ENCODE measurements around the gene EFNA3.

EFNA3 gene

GRCh38 chr1:155086128-155086741 lies 7.6 kb downstream of the EFNA3 start:
- H3K4me3 ChIP-seq (ENCODE audit: low read depth, low read length): peak overlapping the region; percentile 53
- DNase-seq: peak; percentile 93
- H3K9me3 ChIP-seq (ENCODE audit: severe bottlenecking): no peaks in the 10 kb centered on the region
- H3K27ac ChIP-seq: no peak overlapping the region
- H3K36me3 ChIP-seq: no peaks in the 10 kb centered on the region
- TF ChIP-seq, protein P1, sequence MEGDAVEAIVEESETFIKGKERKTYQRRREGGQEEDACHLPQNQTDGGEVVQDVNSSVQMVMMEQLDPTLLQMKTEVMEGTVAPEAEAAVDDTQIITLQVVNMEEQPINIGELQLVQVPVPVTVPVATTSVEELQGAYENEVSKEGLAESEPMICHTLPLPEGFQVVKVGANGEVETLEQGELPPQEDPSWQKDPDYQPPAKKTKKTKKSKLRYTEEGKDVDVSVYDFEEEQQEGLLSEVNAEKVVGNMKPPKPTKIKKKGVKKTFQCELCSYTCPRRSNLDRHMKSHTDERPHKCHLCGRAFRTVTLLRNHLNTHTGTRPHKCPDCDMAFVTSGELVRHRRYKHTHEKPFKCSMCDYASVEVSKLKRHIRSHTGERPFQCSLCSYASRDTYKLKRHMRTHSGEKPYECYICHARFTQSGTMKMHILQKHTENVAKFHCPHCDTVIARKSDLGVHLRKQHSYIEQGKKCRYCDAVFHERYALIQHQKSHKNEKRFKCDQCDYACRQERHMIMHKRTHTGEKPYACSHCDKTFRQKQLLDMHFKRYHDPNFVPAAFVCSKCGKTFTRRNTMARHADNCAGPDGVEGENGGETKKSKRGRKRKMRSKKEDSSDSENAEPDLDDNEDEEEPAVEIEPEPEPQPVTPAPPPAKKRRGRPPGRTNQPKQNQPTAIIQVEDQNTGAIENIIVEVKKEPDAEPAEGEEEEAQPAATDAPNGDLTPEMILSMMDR (IDR thresholded peaks at IDR 0.05; ENCODE audit: low read depth, low read length): peak; percentile 100
- peaks cover 14% of the 10 kb centered on the region for H3K27me3 ChIP-seq (ENCODE audit: insufficient read depth, low read depth, severe bottlenecking)

- Histone ChIP-seq H3K9me3 (ENCODE audit: severe bottlenecking) (no peaks in the 10 kb centered on the region), H3K4me3 (ENCODE audit: low read depth, low read length) (no peak overlapping the region), H3K36me3 (no peaks in the 10 kb centered on the region), H3K27me3 (ENCODE audit: insufficient read depth, low read depth, severe bottlenecking) (peaks cover 9% of the 10 kb centered on the region), H3K27ac (no peak overlapping the region)
- TF ChIP-seq, protein P1 (IDR thresholded peaks at IDR 0.05; ENCODE audit: low read depth, low read length): peak; percentile 71
- DNase-seq: peak; percentile 69
Measured at GRCh38 chr1:155086856-155087535, 8.4 kb downstream of the EFNA3 start.

- TF ChIP-seq, protein P1 (IDR thresholded peaks at IDR 0.05; ENCODE audit: low read depth, low read length): peak; percentile 100
- H3K27me3 ChIP-seq (ENCODE audit: insufficient read depth, low read depth, severe bottlenecking): no peaks in the 10 kb centered on the region
- no peak overlapping the region for H3K4me3 ChIP-seq (ENCODE audit: low read depth, low read length)
- DNase-seq: peak; percentile 98
- no peaks in the 10 kb centered on the region for H3K36me3 ChIP-seq
- H3K9me3 ChIP-seq (ENCODE audit: severe bottlenecking): no peaks in the 10 kb centered on the region
- no peak overlapping the region for H3K27ac ChIP-seq
Measured at GRCh38 chr1:155091071-155092051, 12.7 kb downstream of the EFNA3 start.

- no peaks in the 10 kb centered on the region for H3K27me3 ChIP-seq (ENCODE audit: insufficient read depth, low read depth, severe bottlenecking)
- TF ChIP-seq, protein P1 (IDR thresholded peaks at IDR 0.05; ENCODE audit: low read depth, low read length): no peak
- no peak overlapping the region for H3K4me3 ChIP-seq (ENCODE audit: low read depth, low read length)
- no peaks in the 10 kb centered on the region for H3K36me3 ChIP-seq
- H3K27ac ChIP-seq: no peak overlapping the region
- no peak for DNase-seq
- H3K9me3 ChIP-seq (ENCODE audit: severe bottlenecking): no peaks in the 10 kb centered on the region
Measured at GRCh38 chr1:155092131-155092530, 13.5 kb downstream of the EFNA3 start.

DNA sequence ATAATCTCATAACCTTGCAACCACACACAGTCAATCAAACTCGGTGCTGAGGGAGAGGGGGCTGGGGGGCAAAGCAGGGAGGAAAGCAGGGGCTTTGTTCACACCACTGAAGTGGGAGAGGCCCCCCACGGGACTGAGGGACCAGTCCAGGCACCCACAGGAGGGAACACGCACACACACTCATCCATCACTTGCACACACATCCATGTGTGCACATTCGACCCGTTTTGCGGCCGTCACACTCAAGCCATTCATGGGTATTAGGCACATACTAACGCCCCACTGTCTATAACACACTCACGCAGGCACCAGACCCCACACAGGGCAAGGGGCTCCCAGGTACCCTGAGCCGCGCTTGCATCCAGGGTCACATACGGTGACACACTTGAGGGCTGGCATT lies 14.0 kb downstream of the EFNA3 start:
- TF ChIP-seq, protein P1 (IDR thresholded peaks at IDR 0.05; ENCODE audit: low read depth, low read length): no peak
- no peak overlapping the region for H3K4me3 ChIP-seq (ENCODE audit: low read depth, low read length)
- no peaks in the 10 kb centered on the region for H3K36me3 ChIP-seq
- H3K9me3 ChIP-seq (ENCODE audit: severe bottlenecking): no peaks in the 10 kb centered on the region
- no peak overlapping the region for H3K27ac ChIP-seq
- no peaks in the 10 kb centered on the region for H3K27me3 ChIP-seq (ENCODE audit: insufficient read depth, low read depth, severe bottlenecking)
- DNase-seq: no peak
